Testis (tissue), 3 donors: ENCODE measurements around the gene MLPH. TPM values are rescaled to one million over a fixed set of nuclear protein-coding genes. Genes with fewer than 3 reads are reported as not detected.
A peak's percentile ranks its signal among the peaks of the same experiment; 100 is the strongest.

ENCODE experiments used
- DNase-seq: peaks from one replicate; pipeline ENCODE4 v3.0.0-alpha.2; 2019
- H3K27ac ChIP-seq, 2 donors: fragments of 200-600 bp; sonication (generic); one replicate each; pipeline ENCODE4 v1.5.1; 2019
- H3K27me3 ChIP-seq: fragments of 200-600 bp; sonication (generic); one replicate; pipeline ENCODE4 v1.5.1; 2019
- H3K36me3 ChIP-seq: fragments of 200-600 bp; sonication (generic); one replicate; pipeline ENCODE4 v1.5.1; 2017; ENCODE audit warnings: low read depth; ENCODE audit errors: missing control alignments
- H3K4me1 ChIP-seq: fragments of 200-600 bp; sonication (generic); one replicate; pipeline ENCODE4 v1.5.1; 2019
- H3K4me3 ChIP-seq, 2 donors: fragments of 200-600 bp; sonication (generic); one replicate each; pipeline ENCODE4 v1.5.1; 2017 to 2019
- H3K9me3 ChIP-seq: fragments of 200-600 bp; sonication (generic); one replicate; pipeline ENCODE4 v1.5.1; 2017
- CTCF ChIP-seq, 3 experiments: fragments of 450-650 bp in 2 of 3; fragments of 200-600 bp in 1 of 3; sonication (generic) in 1 of 3; IDR thresholded peaks; one replicate each; pipeline ENCODE4 v1.5.1; 2016 to 2019; ENCODE audit warnings: antibody characterized with exemption in 3 of 3, mild to moderate bottlenecking in 2 of 3, moderate library complexity in 1 of 3
- POLR2A ChIP-seq: fragments of 450-650 bp; IDR thresholded peaks from one replicate; pipeline ENCODE4 v1.6.1; 2017; ENCODE audit warnings: antibody characterized with exemption, mild to moderate bottlenecking, moderate library complexity
- whole genome bisulfite sequencing, 2 donors: methylation state at CpG; one replicate each; pipeline ENCODE4 v1.1.5; 2018; 5-methylcytosine and 5-hydroxymethylcytosine counted together
- intact Hi-C: fragments of 100-400 bp; cut with DNase I; formaldehyde crosslinking; loops from one replicate; pipeline ENCODE4 v1.15.1; 2023; ENCODE audit warnings: low total_unique reads
- polyA plus RNA-seq: library from polyadenylated mRNA; stranded (reverse); fragments of 350-450 nt; fragmentation: Illumina TruSeq; extraction: RNeasy Lipid Tissue Mini Kit (QIAGEN cat#74804); gene quantifications from one replicate; pipeline ENCODE4 v1.2.3, GENCODE V29; 2014; ENCODE audit warnings: low read depth, low replicate concordance; ENCODE audit not compliant: insufficient read depth
- total RNA-seq, 2 donors: library from RNA; depleted of rRNA; stranded (reverse); fragments of >200 nt; gene quantifications; one replicate each; pipeline ENCODE4 v1.2.3, GENCODE V29; 2016

Gene MLPH
- total and polyA plus RNA-seq, 3 donors from 2014 or later = 5.5 to 7.4 (median 6.5) TPM

GRCh38 chr2:237601453-237602116 lies 114.5 kb downstream of the MLPH start:
- H3K4me3 ChIP-seq = no peak overlapping the region
- no peaks in the 10 kb centered on the region for H3K4me1 ChIP-seq
- intact Hi-C loops = no loop called here
- H3K27ac ChIP-seq = no peak overlapping the region
- WGBS, 2 donors = 84 to 86% methylated on average over 12 to 14 of the region's 14 CpGs
- TF ChIP-seq POLR2A (no peak), CTCF (IDR thresholded peaks at IDR 0.05) (no peak)
- no peaks in the 10 kb centered on the region for H3K9me3 ChIP-seq
- no peak for DNase-seq
- no peaks in the 10 kb centered on the region for H3K27me3 ChIP-seq
- H3K36me3 ChIP-seq = no peaks in the 10 kb centered on the region

DNA sequence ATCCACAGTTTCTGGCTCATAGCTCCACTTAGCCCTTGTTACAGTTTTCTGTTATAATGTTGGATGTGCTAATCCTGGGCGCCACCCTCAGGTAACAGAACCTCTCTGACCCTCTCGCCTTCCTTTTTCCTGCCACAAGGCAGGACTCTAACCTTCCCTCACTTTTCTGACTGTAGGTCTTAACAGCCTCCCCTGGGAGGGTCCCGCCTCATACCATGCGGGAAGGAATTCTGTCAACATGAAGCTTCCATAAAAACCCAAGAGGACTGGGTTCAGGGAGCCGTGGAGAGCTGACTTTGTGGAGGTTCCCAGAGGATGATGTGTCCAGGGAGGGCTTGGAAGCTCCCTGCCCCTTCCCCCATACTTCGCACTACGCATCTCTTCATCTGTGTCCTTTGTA lies 115.4 kb downstream of the MLPH start:
- Histone ChIP-seq H3K4me1 (no peaks in the 10 kb centered on the region), H3K9me3 (no peaks in the 10 kb centered on the region), H3K36me3 (no peaks in the 10 kb centered on the region), H3K27me3 (no peaks in the 10 kb centered on the region), H3K27ac (no peak overlapping the region), H3K4me3 (no peak overlapping the region)
- WGBS, 2 donors = 94 to 95% methylated on average over 7 of the region's 7 CpGs
- intact Hi-C loops = no loop called here
- TF ChIP-seq CTCF (IDR thresholded peaks at IDR 0.05) (no peak), POLR2A (no peak)
- no peak for DNase-seq

GRCh38 chr2:237603049-237603717 lies 116.1 kb downstream of the MLPH start:
- H3K27ac ChIP-seq = no peak overlapping the region
- DNase-seq = no peak
- H3K27me3 ChIP-seq = no peaks in the 10 kb centered on the region
- no peaks in the 10 kb centered on the region for H3K9me3 ChIP-seq
- WGBS, 2 donors = 87 to 88% methylated on average over 13 of the region's 13 CpGs
- H3K36me3 ChIP-seq = no peaks in the 10 kb centered on the region
- TF ChIP-seq POLR2A = no peak
- intact Hi-C loops = no loop called here
- H3K4me3 ChIP-seq = no peak overlapping the region
- no peaks in the 10 kb centered on the region for H3K4me1 ChIP-seq

DNA sequence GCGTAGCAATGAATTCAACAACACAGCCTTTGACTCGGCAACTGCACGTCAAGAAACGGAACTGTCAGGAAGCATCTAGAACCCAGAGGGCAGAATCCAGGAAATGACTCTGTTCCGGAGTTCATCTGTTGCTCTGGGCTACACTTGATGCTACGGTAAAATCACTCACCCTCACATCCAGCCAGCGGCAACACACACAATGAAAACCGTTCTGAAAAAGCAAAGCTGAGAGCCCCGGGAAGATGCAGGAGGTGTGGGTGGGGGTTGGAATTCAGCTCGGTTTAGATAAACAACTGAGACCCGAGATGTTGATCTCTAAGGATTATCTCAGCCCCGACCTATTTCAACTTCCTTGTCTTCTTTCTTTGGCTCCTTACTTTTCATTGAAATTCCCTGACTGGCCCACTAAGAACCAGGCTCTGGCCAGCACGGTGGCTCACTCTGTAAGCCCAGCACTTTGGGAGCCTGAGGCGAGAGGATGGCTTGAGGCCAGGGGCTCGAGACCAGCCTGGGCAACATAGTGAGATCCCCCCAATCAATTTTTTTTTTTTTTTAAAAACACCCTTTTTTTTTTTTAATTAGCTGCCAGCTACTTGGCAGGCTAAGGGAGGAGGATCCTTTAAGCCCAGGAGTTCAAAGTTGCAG lies 116.8 kb downstream of the MLPH start:
- no peaks in the 10 kb centered on the region for H3K36me3 ChIP-seq
- TF ChIP-seq CTCF (IDR thresholded peaks at IDR 0.05) (no peak), POLR2A (no peak)
- DNase-seq = peak; percentile 36
- intact Hi-C loops = no loop called here
- WGBS, 2 donors = 50 to 69% methylated on average over 15 of the region's 15 CpGs
- H3K27ac ChIP-seq = no peak overlapping the region
- H3K9me3 ChIP-seq = no peaks in the 10 kb centered on the region
- no peaks in the 10 kb centered on the region for H3K27me3 ChIP-seq
- no peaks in the 10 kb centered on the region for H3K4me1 ChIP-seq
- H3K4me3 ChIP-seq = no peak overlapping the region

- no peak for DNase-seq
- Histone ChIP-seq H3K36me3 (no peaks in the 10 kb centered on the region), H3K27me3 (no peaks in the 10 kb centered on the region), H3K9me3 (no peaks in the 10 kb centered on the region), H3K27ac (no peak overlapping the region), H3K4me1 (no peaks in the 10 kb centered on the region), H3K4me3 (no peak overlapping the region)
- 89 to 94% methylated on average over 11 of the region's 11 CpGs for WGBS, 2 donors
- intact Hi-C loops = no loop called here
- TF ChIP-seq CTCF (IDR thresholded peaks at IDR 0.05) = no peak
- no peak for TF ChIP-seq POLR2A
Observed at GRCh38 chr2:237604391-237604790, 117.3 kb downstream of the MLPH start.
